ENCODE measurements around the gene CLDN9. TPM values are rescaled to one million over a fixed set of nuclear protein-coding genes. Genes with fewer than 3 reads are reported as not detected.

Gene CLDN9
- total and polyA plus RNA-seq, 7 donors, result 0.12 to 2.2 (median 0.74) TPM

- Histone ChIP-seq H3K4me3 (no peak within 1 kb of the TSS), H3K27me3 (ENCODE audit: insufficient read depth in 3 of 3, low read length in 2 of 3) (peaks cover 0 to 80% (median 27%) of the 10 kb centered on the region in 3 donors), H3K9me3 (no peaks in the 10 kb centered on the region), H3K36me3 (ENCODE audit: insufficient read depth in 1 of 2, low read depth in 1 of 2) (no peaks in the 10 kb centered on the region), H3K27ac (no peak within 1 kb of the TSS), H3K4me1 (no peaks in the 10 kb centered on the region)
- ATAC-seq (no peak), DNase-seq (no peak)
- TF ChIP-seq CTCF (IDR thresholded peaks at IDR 0.05), result no peak
- WGBS, 3 donors, result 7 to 16% (median 8%) methylated on average over 19 to 44 of the region's 44 CpGs
- intact Hi-C loops (cut with DNase I), result no loop called here
Observed at GRCh38 chr16:3036726-3037315, 24.1 kb downstream of the CLDN9 start, which contains the start of gene BICDL2. TSS of gene BICDL2 (minus strand) at chr16:3036944. CDS start at chr16:3035496, 1,448 bp downstream.

GRCh38 chr16:3038256-3038655, 25.5 kb downstream of the CLDN9 start:
- Histone ChIP-seq H3K4me3 (no peak overlapping the region), H3K27ac (no peak overlapping the region), H3K9me3 (no peaks in the 10 kb centered on the region), H3K36me3 (ENCODE audit: insufficient read depth in 1 of 2, low read depth in 1 of 2) (no peaks in the 10 kb centered on the region), H3K4me1 (no peaks in the 10 kb centered on the region), H3K27me3 (ENCODE audit: insufficient read depth in 3 of 3, low read length in 2 of 3) (peaks cover 0 to 80% (median 31%) of the 10 kb centered on the region in 3 donors)
- no peak for TF ChIP-seq CTCF (IDR thresholded peaks at IDR 0.05)
- ATAC-seq, result no peak
- intact Hi-C loops (cut with DNase I), result no loop called here
- DNase-seq, result no peak
- 32 to 42% (median 38%) methylated on average over 11 of the region's 11 CpGs for WGBS, 3 donors

- H3K27me3 ChIP-seq (ENCODE audit: insufficient read depth in 3 of 3, low read length in 2 of 3), result peaks cover 0 to 77% (median 37%) of the 10 kb centered on the region in 3 donors
- H3K9me3 ChIP-seq, result no peaks in the 10 kb centered on the region
- no peak overlapping the region for H3K27ac ChIP-seq
- no peak for TF ChIP-seq CTCF (IDR thresholded peaks at IDR 0.05)
- ATAC-seq (no peak), DNase-seq (no peak)
- H3K4me3 ChIP-seq, result no peak overlapping the region
- intact Hi-C loops (cut with DNase I), result no loop called here
- 76 to 81% (median 78%) methylated on average over 5 of the region's 5 CpGs for whole genome bisulfite sequencing, 3 donors
- H3K36me3 ChIP-seq (ENCODE audit: insufficient read depth in 1 of 2, low read depth in 1 of 2), result no peaks in the 10 kb centered on the region
- no peaks in the 10 kb centered on the region for H3K4me1 ChIP-seq
Observed at GRCh38 chr16:3038896-3039295, 26.2 kb downstream of the CLDN9 start.

- H3K27me3 ChIP-seq (ENCODE audit: insufficient read depth in 3 of 3, low read length in 2 of 3), result peaks cover 0 to 77% (median 43%) of the 10 kb centered on the region in 3 donors
- H3K36me3 ChIP-seq (ENCODE audit: insufficient read depth in 1 of 2, low read depth in 1 of 2), result no peaks in the 10 kb centered on the region
- DNase-seq (no peak), ATAC-seq (no peak)
- no peak overlapping the region for H3K4me3 ChIP-seq
- intact Hi-C loops (cut with DNase I), result no loop called here
- WGBS, 3 donors, result 84 to 93% (median 91%) methylated on average over 3 of the region's 3 CpGs
- H3K9me3 ChIP-seq, result no peaks in the 10 kb centered on the region
- H3K4me1 ChIP-seq, result peaks cover 11% of the 10 kb centered on the region
- H3K27ac ChIP-seq, result no peak overlapping the region
- TF ChIP-seq CTCF (IDR thresholded peaks at IDR 0.05), result no peak
Observed at GRCh38 chr16:3042376-3042775, 29.7 kb downstream of the CLDN9 start.

GRCh38 chr16:3044708-3045107, 32.0 kb downstream of the CLDN9 start:
- no peak overlapping the region for H3K4me3 ChIP-seq
- no peaks in the 10 kb centered on the region for H3K9me3 ChIP-seq
- H3K4me1 ChIP-seq, result peaks cover 11% of the 10 kb centered on the region
- no peak overlapping the region for H3K27ac ChIP-seq
- intact Hi-C loops (cut with DNase I), result no loop called here
- 84 to 92% (median 86%) methylated on average over 6 of the region's 6 CpGs for WGBS, 3 donors
- ATAC-seq (no peak), DNase-seq (no peak)
- H3K27me3 ChIP-seq (ENCODE audit: insufficient read depth in 3 of 3, low read length in 2 of 3), result peaks cover 0 to 73% (median 36%) of the 10 kb centered on the region in 3 donors
- no peaks in the 10 kb centered on the region for H3K36me3 ChIP-seq (ENCODE audit: insufficient read depth in 1 of 2, low read depth in 1 of 2)
- TF ChIP-seq CTCF (IDR thresholded peaks at IDR 0.05), result no peak

Measured in psoas muscle (tissue), 8 donors.